Measurements from ENCODE around the gene TNFSF11. TPM values are rescaled to one million over a fixed set of nuclear protein-coding genes. Genes with fewer than 3 reads are reported as not detected.

Gene TNFSF11
- total RNA-seq, 4 donors from 2014 or later, result 0.83 TPM; not detected in 3

DNA sequence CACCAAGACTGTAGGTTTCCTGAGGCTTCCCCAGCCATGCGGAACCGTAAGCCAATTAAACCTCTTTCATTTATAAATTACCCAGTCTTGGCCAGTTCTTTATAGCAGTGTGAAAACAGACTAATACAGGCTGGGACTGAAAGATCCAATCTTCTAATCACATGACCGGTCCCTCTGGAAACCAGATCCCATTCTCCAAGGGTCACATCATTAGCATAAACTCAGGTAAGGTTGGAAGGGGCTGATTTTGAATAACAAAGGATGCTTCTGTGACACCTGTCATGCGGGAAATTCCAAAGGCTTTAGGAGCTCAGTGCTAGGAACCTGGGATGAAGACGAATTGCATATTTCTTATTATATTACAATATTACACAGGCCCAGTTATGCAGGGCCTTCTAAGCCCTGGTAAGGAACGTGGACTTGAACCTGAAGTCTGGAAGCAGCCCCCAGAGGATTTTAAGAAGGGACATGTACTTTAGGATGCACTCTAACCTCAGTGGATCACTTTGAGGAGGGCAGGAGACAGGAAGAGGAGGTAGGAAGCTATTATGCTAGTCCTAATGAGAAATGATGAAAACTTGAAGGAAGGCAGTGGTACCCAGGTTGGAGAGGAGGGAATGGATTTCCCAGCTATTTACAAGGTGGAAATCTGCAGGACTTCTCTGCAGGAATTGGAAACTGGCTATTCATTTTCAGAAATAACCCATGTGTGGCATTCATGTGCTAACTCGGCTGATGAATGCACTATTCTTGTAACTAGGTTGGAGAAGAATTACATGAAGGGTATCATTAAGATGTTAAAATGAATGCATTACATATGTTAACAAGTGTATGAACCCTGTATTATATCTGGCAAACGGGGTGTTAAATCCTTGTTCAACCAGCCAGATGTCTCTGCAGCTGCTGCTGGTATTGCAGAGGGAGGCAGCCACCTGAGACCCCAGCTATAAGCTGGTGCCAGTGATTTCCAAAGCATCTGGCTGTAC lies 19.3 kb downstream of the TNFSF11 start:
- in situ Hi-C loops (cut with MboI; ENCODE audit: low sequenced_read_pairs in 4 of 4), result loop anchor here (25.0 kb wide), 2 partner anchors 1219 to 1269 kb away; no protein-coding TSS in a partner anchor
- peaks cover 0 to 4% of the 10 kb centered on the region in 2 donors for H3K4me1 ChIP-seq
- intact Hi-C loops (cut with DNase I; ENCODE audit: low total_unique reads), result loop anchor here (10.0 kb wide), 1 partner anchor 1212 kb away; no protein-coding TSS in a partner anchor
- H3K36me3 ChIP-seq, result no peaks in the 10 kb centered on the region
- TF ChIP-seq, protein P1, sequence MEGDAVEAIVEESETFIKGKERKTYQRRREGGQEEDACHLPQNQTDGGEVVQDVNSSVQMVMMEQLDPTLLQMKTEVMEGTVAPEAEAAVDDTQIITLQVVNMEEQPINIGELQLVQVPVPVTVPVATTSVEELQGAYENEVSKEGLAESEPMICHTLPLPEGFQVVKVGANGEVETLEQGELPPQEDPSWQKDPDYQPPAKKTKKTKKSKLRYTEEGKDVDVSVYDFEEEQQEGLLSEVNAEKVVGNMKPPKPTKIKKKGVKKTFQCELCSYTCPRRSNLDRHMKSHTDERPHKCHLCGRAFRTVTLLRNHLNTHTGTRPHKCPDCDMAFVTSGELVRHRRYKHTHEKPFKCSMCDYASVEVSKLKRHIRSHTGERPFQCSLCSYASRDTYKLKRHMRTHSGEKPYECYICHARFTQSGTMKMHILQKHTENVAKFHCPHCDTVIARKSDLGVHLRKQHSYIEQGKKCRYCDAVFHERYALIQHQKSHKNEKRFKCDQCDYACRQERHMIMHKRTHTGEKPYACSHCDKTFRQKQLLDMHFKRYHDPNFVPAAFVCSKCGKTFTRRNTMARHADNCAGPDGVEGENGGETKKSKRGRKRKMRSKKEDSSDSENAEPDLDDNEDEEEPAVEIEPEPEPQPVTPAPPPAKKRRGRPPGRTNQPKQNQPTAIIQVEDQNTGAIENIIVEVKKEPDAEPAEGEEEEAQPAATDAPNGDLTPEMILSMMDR (IDR thresholded peaks at IDR 0.05 in 4 of 5, conservative IDR thresholded peaks at IDR 0.05 in 1 of 5), result no peak
- no peak for TF ChIP-seq POLR2A (IDR thresholded peaks at IDR 0.05)
- H3K4me3 ChIP-seq, result no peak overlapping the region
- DNase-seq (no peak), ATAC-seq (no peak)
- H3K27me3 ChIP-seq, result no peaks in the 10 kb centered on the region
- no peaks in the 10 kb centered on the region for H3K9me3 ChIP-seq
- H3K27ac ChIP-seq, result no peak overlapping the region

DNA sequence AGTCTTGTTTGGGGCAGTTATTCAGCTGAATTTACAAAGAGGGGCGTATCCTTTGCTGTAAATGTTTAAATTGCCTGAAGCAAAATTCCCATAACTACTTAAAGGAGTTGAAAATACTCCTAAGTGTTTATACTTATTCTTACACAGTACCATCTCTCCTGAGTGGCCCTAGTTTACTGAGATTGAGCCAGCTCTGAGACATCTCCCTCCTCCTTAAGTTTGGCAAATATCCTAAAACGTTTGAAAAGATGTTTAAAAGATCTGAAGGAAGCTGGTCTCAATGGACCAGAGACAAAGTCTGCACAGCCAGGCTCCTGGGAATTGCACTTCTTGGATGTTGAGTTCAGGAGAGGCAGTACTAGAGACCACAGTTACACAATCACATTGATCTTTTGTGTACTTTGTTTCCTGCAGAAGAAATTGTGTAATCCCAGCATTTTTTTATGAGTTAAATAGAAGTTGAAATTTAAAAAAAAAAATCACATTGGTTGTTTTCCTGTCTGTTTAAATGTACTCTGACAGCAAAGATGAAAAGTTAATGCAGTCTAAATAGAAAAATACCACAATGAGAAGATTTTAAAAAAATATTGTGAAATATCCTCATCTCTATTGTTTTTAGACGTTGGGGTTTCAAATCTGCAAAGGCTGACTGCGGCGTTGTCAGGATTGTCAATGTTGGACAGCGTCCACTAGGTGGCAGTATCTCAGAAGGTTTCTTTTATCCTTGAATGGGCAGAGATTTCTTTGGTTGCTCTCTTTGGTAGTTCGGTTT lies 20.7 kb downstream of the TNFSF11 start:
- in situ Hi-C loops (cut with MboI; ENCODE audit: low sequenced_read_pairs in 4 of 4) (loop anchor here (25.0 kb wide), 2 partner anchors 1218 to 1268 kb away; no protein-coding TSS in a partner anchor), intact Hi-C loops (cut with DNase I; ENCODE audit: low total_unique reads) (loop anchor here (10.0 kb wide), 1 partner anchor 1210 kb away; no protein-coding TSS in a partner anchor)
- DNase-seq, result peak; percentile 17 to 29
- no peaks in the 10 kb centered on the region for H3K36me3 ChIP-seq
- ATAC-seq, result peak; percentile 54 to 66
- H3K27me3 ChIP-seq, result no peaks in the 10 kb centered on the region
- H3K9me3 ChIP-seq, result no peaks in the 10 kb centered on the region
- TF ChIP-seq, protein P1 (IDR thresholded peaks at IDR 0.05 in 4 of 5, conservative IDR thresholded peaks at IDR 0.05 in 1 of 5), result peak; percentile 47 to 82 (median 54)
- no peak for TF ChIP-seq POLR2A (IDR thresholded peaks at IDR 0.05)
- no peak overlapping the region for H3K4me3 ChIP-seq
- H3K27ac ChIP-seq, result no peak overlapping the region
- H3K4me1 ChIP-seq, result peaks cover 0 to 4% of the 10 kb centered on the region in 2 donors

DNA sequence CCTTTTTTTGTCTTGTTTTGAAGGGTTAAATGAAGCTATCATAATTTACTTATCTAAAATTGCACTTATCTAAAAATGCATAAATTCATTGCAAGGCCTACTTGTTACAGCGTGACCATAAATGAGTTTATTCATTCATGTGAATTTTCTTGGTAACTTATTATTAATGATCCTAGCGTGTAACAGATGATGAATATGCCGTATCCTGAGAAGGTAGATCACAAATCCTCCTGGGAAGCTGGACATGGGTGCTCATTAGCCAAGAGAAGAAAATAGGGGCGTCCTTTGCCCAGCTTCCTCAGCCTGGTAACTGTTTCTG lies 21.3 kb downstream of the TNFSF11 start:
- no peak overlapping the region for H3K27ac ChIP-seq
- TF ChIP-seq POLR2A (IDR thresholded peaks at IDR 0.05), result no peak
- TF ChIP-seq, protein P1 (IDR thresholded peaks at IDR 0.05 in 4 of 5, conservative IDR thresholded peaks at IDR 0.05 in 1 of 5), result no peak
- H3K9me3 ChIP-seq, result no peaks in the 10 kb centered on the region
- intact Hi-C loops (cut with DNase I; ENCODE audit: low total_unique reads), result loop anchor here (10.0 kb wide), 1 partner anchor 1210 kb away; no protein-coding TSS in a partner anchor
- H3K36me3 ChIP-seq, result no peaks in the 10 kb centered on the region
- H3K4me3 ChIP-seq, result no peak overlapping the region
- peaks cover 0 to 4% of the 10 kb centered on the region in 2 donors for H3K4me1 ChIP-seq
- in situ Hi-C loops (cut with MboI; ENCODE audit: low sequenced_read_pairs in 4 of 4), result loop anchor here (25.0 kb wide), 2 partner anchors 1217 to 1267 kb away; no protein-coding TSS in a partner anchor
- DNase-seq (no peak), ATAC-seq (no peak)
- H3K27me3 ChIP-seq, result no peaks in the 10 kb centered on the region

DNA sequence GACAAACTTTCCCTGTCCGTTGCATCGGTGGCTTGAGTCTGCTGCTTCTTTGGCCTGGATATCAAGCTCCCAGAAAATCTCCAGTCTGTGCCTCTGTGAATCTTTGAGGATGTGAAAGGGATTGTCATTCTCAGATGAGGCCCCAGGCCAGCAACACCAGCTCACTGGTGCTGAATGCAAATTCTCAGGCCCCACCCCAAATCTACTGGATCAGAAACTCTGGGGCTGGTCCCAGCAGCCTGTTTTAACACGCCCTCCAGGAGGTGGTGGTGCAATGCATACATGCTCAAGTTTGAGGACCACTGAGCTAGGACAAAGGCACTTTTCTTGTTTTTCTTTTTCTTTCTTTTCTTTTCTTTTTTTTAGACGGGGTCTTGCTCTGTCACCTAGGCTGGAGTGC lies 23.6 kb downstream of the TNFSF11 start:
- Histone ChIP-seq H3K4me1 (peaks cover 0 to 4% of the 10 kb centered on the region in 2 donors), H3K27ac (no peak overlapping the region), H3K27me3 (no peaks in the 10 kb centered on the region), H3K9me3 (no peaks in the 10 kb centered on the region), H3K36me3 (no peaks in the 10 kb centered on the region), H3K4me3 (no peak overlapping the region)
- intact Hi-C loops (cut with DNase I; ENCODE audit: low total_unique reads) (loop anchor here (10.0 kb wide), 1 partner anchor 1207 kb away; no protein-coding TSS in a partner anchor), in situ Hi-C loops (cut with MboI; ENCODE audit: low sequenced_read_pairs in 4 of 4) (loop anchor here (25.0 kb wide), 2 partner anchors 1215 to 1265 kb away; no protein-coding TSS in a partner anchor)
- no peak for ATAC-seq
- TF ChIP-seq, protein P1 (IDR thresholded peaks at IDR 0.05 in 4 of 5, conservative IDR thresholded peaks at IDR 0.05 in 1 of 5), result no peak
- no peak for TF ChIP-seq POLR2A (IDR thresholded peaks at IDR 0.05)
- DNase-seq, result no peak
